Pons (tissue), 1 donor: Measurements from ENCODE around the gene CAV3.

Experiments
- DNase-seq: peaks from one replicate; pipeline ENCODE4 v3.0.0-alpha.2; 2016; ENCODE audit warnings: low spot score

Gene CAV3

GRCh38 chr3:8762607-8763377, 29.2 kb downstream of the CAV3 start:
- DNase-seq, result no peak

DNA sequence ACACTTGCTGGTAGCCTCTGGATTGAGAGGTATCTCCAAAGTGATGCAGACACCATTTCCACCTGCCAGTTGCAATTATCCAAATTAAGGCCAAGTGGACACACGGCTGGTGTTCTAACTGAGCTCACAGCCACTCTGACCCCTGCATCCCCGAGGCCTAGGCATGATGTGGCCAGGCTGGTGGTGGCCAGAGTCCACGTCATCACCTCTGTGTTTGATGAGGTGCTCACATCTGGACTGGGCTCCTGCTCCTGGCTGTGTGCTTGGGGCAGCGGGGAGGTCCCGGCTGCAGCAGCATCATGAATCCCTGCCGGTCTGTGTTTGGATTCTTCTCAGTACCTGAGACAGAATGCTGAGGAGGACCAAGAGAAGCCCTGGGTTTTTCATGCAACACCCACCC, 30.9 kb downstream of the CAV3 start:
- DNase-seq, result no peak

DNA sequence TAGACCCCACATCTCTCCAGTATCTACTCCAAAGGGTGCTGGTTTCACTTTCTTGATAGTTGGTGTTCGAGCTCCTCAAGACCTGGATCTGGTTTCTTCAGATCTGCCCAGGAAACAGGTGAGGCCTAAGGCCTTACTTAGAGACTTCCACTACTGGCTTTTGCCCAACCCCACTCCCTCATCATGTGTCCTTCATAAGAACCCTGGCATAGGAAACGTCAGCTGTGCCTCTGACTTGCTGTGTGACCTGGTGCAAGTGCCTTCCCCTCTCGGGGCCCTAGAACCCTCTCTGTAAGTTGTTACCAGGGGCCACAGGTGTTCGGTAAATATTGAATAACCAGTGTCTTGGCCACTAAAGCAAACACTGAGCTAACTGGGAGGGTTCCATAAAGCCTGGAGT, 31.9 kb downstream of the CAV3 start:
- DNase-seq, result no peak

DNA sequence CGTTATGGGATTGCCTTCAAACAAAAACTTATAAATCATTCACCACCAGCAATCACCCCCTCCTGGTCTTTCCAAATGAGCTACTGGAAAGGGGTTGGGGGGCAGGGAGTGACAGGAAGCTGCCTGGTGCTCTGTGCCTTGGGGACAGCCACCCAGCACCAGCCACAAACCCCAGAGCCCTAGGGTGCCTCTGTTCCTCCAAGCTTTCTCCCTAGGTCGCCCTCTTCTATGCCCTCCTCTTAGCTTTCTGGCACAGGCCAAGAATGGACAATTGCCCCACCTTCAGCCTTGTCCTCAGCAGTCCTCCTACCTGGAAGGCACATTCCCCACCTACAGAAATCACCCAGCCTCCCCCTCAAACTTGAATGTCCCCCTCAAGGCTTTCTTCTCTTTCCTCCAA, 32.5 kb downstream of the CAV3 start:
- no peak for DNase-seq

DNA sequence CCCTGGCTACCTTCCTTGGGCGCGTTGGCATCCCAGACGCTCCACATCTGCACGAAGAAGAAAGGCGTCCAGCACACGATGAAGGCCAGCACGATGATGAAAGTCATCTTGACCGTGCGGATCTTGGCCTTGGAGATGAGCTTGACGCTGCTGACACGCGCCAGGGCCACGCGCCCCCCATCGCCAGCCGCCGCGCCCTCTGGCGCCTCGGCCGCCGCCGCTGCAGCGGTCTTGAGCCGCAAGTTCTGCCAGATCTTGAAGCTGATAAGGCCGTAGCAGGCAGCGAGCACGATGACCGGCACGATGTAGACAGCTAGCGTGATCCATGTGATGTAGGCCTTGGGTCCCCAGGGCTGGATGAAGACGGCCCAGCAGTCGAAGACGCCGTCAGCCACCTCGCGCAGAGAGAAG, 33.7 kb downstream of the CAV3 start:
- no peak for DNase-seq

DNA sequence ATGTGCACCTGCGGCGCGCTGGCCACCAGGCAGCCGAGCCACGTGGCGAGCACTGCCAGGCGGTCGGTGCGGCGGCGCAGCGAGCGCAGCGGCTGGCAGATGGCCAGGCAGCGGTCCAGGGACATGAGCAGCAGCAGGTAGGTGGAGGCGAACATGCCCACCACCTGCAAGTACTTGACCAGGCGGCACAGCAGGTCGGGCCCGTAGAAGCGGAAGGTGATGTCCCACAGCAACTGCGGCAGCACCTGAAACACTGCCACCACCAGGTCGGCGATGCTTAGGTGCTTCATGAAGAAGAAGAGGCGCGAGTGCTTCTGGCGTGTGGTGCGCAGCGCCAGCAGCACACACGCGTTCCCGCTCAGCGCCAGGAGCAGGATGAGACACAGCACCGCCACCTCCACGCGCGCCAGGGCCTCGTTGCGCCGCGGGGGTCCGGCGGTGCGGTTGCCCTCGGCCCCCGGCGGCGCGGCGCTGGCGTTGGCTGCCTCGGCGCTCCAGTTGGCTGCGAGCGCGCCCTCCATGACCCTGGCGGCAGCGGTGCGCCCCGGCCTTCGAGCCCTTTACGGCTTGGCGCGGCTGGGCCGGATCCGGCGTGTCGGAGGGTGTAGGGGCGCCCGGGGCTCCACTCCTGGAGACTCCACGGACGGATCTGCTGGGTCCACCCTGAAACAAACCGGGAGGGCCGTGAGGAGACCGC, 34.2 kb downstream of the CAV3 start:
- DNase-seq, result no peak

DNA sequence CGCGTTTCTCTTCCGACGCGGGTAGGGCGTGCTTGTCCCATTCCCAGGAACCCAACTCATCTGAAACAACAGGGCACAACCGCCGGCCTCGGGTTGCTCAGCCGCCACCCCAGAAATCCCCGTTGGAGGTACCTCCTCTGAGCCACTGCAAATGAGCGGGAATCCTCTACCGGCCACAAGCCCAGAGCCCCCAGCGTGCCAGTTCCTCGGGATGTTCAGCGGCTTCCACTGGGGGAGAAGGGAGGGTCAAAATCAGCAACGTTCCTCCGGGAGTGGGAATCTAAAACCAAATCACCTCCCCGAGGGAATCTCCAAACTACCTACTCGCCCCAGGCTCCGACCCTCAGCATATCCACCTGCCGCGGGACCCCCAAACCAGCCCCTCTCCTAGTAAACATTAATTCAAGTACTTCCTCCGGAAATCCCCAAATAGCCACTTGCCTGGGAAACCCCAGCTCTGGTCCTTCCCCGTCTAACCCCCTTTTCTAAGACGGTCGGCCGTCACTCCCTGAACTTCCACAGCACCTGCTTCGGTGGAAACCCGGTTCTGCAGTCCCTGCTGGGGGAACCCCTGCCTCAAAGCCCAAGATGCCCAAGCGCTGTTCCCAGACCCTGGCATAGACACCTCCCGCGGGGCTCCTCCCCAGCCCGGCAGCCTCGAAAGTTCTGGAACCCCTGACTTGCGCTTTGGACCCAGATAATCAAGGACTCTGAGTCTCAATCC, 34.9 kb downstream of the CAV3 start:
- no peak for DNase-seq

- peak; percentile 66 for DNase-seq
Measured at GRCh38 chr3:8769088-8769822, 35.7 kb downstream of the CAV3 start, which contains the start of gene OXTR. OXTR (minus strand) TSS chr3:8769613; CDS start chr3:8768187, 1,426 bp downstream.

GRCh38 chr3:8773941-8774542, 40.4 kb downstream of the CAV3 start:
- peak; percentile 30 for DNase-seq

DNA sequence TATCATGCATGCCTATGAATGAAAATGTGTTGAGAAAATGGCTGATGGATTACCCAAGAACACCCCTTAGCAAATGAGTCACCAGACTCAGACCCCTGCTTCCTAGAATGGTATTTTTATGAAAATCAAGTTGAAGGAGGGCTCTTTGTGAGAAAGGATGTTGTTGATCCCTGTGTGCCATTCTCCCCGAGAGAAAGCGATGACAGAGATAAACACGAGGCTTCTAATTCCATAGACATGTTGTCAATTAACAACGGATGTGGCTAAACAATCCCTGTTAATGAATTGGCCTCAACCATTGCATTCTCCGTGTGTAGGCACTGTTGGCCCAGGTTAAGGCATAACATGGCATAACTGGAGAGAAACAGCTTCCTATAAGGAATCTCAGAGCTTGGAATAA, 41.6 kb downstream of the CAV3 start:
- no peak for DNase-seq

- DNase-seq, result no peak
Measured at GRCh38 chr3:8775602-8776001, 42.0 kb downstream of the CAV3 start.

DNA sequence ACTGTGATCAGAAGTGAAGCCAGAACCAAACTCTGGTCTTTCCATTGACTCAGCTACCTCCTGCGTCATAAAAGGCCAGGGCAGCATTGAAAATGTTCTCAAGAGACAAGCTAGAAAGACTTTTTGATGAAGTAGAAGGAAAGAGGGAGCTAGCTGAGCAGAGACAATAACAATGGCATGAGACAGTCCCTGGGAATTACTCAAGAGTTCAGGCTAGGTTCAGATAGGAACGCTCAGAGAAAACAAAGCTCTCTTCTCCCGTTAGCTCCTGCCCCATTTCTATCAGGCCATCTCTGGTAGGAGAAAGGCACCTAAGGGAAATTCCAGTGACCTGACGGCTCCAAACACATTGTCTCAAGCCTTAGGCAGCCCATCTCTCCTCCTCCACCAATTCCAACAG, 42.8 kb downstream of the CAV3 start:
- DNase-seq, result no peak

GRCh38 chr3:8777201-8777977, 43.8 kb downstream of the CAV3 start:
- DNase-seq, result no peak

DNA sequence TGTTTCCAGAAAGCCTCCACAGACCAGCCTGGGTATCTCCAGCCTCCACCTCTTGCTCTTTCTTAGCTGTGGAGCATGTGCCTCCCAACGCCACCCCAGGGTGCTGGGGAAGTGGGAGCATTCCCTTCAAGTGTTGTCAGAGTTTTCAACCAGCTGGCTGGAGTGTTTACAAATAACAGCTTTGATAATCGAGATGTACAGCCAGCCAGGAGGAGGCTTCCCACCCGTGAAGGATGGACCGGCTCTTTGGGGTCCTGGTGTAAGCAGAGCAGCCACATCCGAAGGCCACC, 44.3 kb downstream of the CAV3 start:
- DNase-seq, result no peak

GRCh38 chr3:8778475-8778874, 44.9 kb downstream of the CAV3 start:
- DNase-seq, result no peak

DNA sequence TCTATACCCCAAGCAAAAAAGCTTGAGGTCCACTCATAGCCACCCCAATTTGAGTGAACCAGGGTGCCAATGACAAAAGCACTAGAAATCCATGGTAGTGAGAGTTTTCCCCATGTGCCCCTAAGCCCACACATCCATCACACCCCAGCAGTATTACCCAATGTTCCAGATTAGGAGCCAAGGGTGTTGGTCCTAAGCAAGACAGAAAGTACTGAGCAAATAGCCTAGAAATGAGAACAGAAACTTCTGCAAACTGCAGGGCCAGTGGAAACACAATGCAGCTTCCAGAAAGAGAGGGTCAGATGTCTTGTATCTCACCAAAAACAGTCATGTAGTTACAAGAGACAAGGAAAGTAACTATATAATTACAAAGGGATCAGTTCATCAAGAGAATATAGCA, 46.7 kb downstream of the CAV3 start:
- DNase-seq, result no peak

DNA sequence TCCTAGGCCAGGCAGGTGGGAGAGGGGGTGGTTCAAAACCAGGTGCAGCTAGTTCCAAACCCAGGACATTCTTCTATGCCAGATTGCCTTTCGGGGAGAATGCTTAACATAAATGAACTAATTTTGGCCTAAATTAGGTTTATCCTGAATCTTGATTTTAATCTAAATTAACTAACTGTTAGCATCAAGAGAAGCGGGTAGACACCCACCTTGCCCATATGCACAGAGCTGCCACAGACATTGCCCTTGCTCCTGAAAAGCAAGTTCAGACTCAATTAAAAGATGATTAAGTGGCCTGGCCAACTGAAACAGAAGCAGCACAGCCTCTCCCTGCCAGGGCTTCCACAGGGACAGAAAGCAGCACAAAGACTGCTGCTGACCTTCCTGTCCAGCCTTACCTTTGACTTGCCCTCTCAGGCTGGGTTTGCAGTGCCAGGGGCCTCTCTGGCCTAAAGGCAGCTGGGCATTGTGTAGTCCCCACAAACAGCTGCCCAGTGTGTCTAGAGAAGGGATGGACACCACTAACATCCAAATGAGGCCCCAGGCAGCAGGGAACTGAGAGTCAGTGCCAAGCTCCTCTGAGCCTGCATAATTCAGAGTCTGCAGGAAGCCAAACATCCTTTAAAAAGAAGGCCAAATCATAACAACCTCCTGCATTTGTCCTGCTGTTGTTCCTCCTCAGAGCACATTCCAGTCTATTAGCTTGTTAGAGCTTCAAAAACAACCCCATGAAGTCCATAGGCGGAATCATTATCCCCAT, 51.3 kb downstream of the CAV3 start:
- peak; percentile 61 for DNase-seq

DNA sequence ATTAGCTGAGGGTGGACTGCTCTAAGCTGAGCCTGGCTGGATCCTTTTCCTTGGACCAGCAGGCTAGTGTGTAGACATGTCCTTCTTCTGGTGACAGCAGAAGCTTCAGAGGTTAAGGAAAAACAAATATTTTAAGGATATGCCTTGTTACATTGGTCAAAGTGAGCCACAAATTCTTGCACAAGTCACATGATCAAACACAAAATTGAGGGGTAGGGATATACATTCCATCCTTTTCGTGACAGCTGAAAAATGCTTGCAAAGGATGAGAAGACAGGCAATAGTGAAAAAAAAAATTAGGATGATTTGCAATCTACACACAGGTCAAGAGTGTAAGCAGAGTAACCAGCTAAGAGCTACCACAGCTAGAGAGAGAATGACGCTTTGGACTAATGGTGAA, 56.9 kb downstream of the CAV3 start:
- no peak for DNase-seq

- DNase-seq, result no peak
Measured at GRCh38 chr3:8793242-8793641, 59.6 kb downstream of the CAV3 start.

- no peak for DNase-seq
Measured at GRCh38 chr3:8794247-8794646, 60.6 kb downstream of the CAV3 start.
